NCI-H2107 treated with DMSO at 0.1 percent for 48 hours (cell line): Measurements from ENCODE around the gene TMEM204.

Source experiments
- DNase-seq: peaks from one replicate; lab custom pipeline; 2025; ENCODE audit not compliant: unreplicated experiment; lab: John Stamatoyannopoulos, UW

Gene TMEM204

GRCh38 chr16:1499756-1500464 is 33.6 kb upstream of the TMEM204 start:
- no peak for DNase-seq

- DNase-seq = no peak
Observed at GRCh38 chr16:1500465-1501150, 32.9 kb upstream of the TMEM204 start.

DNA sequence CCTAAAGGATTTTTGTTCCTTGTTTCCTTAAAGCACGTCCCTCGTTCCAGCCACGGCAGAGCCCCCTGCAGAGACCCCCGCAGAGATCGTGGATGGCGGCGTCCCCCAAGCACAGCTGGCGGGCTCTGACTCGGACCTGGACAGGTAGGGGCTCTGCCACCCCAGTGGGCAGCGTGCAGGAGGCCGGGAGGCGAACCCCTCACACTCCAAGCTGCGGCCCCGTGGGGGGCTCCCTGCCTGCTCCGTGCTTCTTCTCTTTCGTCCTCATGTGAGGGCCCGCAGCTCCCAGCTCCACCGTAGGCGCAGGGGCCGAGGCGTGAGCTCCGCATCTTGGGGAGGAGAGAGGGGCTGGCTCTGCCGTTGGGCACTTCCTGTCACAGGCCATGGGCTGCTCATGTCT is 31.8 kb upstream of the TMEM204 start:
- no peak for DNase-seq

DNA sequence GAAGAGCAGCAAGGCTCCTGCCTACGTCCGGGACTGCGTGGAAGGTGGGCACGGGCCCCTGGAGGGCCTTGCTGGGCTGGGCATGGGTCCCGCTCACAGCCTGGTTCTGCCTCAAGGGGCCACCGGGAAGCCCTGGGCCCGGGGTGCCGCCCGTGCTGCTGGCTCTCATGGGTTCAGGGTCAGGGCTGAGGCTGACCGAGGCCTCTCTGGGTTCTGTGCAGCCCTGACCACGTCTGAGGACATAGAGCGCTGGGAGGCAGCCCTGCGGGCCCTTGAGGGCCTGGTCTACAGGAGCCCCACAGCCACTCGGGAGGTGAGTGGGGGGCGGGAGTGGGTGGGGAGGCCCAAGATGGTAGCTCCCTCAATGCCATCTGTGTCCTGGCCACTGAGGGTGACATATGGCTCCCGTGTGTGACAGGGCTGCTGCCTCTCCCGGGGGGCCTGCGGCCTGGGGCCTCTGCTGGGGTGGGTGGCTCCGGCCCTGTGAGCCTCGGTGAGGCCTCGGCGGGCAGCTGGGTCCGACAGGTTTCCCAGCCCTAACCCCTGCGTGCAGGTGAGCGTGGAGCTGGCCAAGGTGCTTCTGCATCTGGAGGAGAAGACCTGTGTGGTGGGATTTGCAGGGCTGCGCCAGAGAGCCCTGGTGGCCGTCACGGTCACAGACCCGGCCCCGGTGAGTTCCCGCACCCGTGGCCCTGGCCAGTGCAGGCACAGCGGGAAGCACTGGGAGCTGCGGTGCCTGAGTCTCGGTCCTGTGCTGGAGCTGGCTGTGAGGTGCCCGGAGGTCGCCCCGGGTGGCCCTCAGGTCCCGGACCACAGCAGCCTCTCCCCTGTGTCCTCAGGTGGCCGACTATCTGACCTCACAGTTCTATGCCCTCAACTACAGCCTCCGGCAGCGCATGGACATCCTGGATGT is 31.1 kb upstream of the TMEM204 start:
- no peak for DNase-seq

DNA sequence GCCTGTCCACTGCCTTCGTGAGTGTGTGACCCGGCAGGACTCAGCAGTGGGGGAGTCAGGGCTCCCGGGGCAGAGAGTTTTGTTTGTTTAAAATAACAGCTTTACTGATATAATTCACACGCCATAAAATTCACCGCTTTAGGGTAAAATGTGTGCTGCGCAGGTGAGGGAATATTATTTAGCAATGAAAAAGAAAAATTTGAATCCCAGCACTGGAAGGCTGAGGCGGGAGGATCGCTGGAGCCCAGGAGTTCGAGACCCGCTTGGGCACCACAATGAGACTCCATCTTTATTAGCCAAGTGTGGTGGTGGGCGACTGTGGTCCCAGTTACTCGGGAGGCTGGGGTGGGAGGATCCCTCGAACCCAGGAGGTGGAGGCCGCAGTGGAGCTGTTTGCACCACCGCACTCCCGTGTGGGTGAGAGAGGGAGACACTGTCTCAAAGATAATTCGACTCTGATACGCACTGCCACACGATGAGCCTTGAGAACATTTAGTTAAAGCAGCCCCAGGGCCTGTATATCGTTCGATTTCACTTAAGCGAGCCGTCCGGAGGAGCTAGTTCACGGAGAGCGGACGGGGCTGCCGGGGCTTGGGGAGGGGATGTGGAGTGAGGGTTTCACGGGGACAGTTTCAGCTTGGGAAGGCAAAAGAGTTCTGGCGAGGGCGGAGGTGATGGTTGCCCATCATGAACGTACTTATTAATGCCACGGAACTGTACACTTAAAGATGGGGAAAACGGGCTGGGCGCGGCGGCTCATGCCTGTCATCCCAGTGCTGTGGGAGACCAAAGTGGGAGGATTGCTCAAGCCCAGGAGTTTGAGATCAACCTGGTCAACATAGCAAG is 30.1 kb upstream of the TMEM204 start:
- no peak for DNase-seq

DNA sequence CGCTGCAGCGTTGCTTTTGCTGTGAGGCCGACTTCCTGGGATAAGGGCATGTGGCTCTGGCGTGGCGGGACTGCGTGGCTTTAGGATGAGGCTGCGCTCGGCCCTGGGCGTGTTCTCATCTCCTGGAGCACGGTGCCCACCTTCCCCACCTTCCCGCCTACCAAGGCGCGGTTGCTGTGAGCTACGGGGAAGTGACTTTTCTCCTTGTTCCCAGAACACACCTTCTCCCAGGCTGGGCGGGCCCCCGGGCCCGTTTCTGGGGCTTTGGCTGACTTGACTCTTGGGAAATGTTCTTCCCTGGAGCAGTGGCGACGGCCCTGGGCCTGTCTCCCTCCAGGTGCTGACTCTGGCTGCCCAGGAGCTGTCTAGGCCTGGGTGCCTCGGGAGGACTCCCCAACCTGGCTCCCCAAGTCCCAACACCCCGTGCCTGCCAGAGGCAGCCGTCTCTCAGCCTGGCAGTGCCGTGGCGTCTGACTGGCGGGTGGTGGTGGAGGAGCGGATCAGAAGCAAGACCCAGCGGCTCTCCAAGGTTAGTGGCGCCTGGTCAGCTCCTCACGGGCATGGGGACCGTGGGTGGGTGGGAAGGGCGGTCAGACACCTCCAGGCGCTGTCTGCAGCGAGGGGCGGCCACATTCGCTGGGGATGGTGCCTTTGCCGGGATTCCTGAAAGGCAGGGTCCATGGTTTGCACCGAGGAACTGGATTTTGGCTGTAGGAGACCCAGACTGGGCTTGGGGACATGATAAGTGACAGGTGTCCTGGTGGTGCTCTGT is 28.2 kb upstream of the TMEM204 start:
- DNase-seq = no peak

- DNase-seq = no peak
Observed at GRCh38 chr16:1505912-1506311, 27.6 kb upstream of the TMEM204 start.

DNA sequence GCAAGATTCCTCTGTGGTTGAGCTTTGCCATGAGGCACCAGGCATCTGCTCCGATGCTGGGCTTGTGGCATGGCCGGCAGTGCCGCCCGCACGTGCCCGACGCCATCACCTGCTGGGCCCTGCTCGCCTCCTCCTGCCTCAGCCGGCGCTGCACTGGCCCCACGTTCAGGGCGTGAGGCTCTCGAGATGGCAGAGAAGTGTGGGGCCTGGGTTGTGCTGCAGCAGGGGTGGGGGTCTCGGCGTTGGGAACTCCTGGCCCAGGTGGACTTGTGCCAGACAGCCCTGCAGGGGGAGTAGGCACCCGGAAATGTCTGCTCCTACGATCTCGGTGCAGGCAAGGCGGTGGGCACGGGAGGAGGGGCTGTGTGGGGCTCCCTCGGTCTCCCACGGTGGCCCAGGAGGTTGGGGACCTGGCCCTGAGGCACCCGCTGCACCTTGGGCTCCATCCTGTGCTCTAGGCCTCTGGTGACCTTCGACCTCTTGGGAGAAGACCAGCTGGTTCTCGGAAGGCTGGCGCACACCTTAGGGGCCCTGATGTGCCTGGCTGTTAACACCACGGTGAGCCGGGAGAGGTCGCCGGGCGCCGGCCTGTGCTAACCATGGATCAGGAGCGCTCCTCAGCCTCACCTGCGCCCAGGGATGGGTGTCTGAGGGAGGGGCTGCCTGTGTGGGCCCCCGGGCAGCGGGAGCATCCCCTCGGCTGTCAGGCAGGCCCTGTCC is 26.8 kb upstream of the TMEM204 start:
- DNase-seq = no peak

DNA sequence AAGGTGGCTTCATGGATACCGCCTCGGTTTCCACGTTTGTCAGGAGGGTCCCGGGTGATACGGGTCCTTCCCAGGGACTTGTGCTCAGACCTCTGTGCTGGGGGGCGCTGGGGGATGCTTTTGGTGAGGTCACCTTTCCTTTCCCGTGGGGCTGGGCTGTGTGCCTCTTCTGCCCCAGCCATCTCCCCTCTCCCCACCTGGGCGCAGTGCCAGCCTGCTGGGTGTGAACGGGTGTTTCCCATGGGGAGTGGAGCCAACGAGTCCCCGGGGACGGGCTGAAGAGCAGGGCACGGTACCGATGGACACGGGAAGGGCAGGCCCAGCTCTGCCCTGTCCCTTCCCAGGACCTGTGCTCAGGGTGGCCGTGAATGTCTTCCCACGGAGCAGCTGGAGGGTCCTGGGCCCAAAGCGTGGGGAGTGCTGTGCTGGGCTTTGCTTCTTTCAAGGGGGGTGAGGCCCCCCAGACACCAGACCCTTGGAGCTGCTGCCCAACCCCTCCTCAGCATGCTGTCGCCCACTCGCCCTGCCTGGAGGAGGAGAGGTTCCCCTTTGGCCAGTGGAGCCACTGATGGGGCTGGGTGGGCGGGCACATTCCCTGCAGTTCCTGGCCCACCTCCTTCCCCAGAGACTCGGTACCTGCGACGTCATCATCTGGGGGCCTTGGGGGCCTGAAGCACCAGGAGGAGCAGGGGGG is 24.8 kb upstream of the TMEM204 start:
- no peak for DNase-seq

DNA sequence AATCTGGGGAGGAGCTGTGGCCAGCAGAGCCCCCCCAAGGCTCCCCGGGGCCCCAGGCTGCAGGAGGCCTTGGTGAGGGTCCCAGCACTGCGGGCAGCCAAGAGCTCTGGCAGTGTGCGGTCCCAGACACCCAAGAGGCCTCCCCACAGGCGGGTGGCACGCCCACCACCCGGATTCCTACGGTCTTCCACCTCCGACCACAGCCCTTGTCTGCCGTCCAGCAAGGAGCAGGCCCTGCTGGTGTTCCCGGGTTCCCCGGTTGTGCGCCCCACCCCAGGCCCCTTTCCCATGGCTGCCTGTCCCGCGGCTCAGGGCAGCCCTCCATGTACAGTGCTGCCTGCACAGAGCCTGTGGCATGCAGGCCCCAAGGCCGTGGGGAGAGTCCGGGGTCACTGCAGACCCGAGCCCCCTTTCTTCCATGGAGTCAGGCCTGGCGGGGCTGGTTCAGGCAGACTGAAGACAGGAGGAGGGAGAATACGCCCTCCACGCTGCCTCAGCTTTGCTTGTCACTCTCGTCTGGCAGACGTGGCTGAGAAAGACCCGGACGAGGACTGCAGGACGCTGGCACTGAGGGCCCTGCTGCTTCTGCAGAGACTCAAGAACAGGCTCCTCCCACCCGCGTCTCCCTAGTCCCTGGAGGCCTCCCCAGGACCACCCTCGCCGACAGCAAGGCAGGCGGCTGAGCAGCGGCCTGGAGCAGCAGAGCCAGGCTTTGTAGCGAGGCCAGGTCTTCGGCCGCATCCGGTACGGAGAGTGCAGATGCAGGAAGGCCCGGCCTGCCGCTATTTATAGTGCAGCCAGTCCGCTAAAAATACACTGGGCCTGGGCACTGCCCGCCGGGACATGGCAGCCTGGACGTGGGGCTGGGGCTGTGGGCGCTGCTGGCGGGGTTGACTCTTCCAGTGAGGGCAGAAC is 23.9 kb upstream of the TMEM204 start:
- no peak for DNase-seq

DNA sequence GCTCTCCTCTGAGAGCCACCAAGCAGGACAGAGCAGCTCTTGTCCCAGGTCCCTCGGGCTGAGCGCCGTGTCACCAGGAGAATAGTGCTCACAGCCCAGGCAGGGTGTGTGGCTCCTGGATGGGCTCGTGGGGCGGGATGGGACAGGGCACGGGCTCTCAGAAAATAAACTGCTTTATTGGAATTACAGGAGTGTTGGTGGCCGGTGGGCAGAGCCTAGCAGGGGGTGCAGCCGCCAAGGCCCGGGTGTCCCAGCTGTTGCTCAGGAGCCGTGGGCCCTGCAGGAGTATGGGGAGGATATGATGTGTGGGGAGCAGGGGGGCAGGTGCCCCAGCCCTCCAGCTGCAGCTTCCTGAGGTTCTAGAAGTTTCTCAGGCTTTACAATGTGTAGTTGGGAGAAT is 23.2 kb upstream of the TMEM204 start:
- no peak for DNase-seq

DNA sequence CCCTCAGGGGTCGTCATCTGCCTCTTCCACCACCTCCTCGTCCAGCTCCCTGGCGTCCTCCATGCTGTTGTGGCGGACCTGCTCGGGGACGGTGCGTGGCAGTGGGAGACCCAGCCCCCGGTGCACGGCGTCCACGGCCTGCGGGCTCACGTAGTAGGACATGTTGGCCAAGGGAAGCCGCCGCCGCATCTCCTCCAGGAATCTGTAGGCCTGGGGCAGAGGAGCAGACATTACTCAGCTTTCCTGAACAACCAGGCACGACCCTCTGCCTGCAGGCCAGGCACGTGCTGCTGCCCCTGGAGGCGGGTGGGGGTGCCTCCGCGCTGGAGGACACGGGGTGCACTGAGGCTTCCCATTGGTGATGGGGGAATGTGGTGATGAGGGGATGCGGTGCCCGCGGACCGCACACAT is 22.5 kb upstream of the TMEM204 start:
- no peak for DNase-seq

GRCh38 chr16:1511662-1512569 is 21.6 kb upstream of the TMEM204 start:
- DNase-seq = no peak

- DNase-seq = no peak
Observed at GRCh38 chr16:1512774-1513173, 20.7 kb upstream of the TMEM204 start.

DNA sequence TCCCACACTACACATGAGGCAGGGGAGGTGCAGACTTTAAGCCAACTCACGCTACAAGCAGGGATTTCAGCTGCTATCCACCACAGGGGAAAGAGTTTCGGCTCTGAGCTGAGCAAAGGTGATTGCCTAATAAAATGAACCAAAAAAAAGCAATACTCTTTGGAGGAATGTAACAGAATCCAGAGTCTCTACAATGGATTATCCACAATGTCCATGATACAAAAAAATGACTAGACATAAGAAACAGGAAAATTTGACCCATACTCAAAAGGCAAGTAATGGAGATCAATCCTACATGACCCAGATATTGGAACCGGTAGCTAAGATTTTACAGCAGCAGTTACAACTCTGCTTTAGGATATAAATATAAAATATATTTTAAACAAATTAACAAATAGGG is 19.0 kb upstream of the TMEM204 start:
- DNase-seq = no peak

DNA sequence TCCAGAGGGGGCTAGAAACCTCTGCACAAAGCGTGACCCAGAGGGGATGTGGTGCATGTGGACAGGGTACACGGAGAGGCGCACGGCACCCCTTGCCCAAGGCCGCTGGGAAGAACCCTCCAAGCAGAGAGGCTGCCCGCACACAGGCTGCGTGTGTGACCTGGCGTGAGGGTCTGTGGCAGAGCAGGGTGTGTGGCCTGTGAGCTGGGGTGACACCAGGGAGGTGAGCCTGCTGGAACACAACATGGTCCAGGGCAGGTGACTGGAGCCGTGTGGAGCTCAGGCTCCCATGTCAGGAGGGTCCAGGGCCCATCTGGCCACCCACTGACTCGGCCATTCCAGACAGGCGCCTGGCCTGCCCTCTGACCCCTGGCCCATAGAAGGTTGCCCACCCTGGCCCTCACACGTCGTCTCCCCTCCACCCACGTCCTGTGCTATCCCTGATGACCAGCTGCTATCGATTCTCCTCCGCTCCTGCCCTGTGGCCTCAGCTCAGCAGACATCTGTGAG is 14.8 kb upstream of the TMEM204 start:
- DNase-seq = no peak

DNA sequence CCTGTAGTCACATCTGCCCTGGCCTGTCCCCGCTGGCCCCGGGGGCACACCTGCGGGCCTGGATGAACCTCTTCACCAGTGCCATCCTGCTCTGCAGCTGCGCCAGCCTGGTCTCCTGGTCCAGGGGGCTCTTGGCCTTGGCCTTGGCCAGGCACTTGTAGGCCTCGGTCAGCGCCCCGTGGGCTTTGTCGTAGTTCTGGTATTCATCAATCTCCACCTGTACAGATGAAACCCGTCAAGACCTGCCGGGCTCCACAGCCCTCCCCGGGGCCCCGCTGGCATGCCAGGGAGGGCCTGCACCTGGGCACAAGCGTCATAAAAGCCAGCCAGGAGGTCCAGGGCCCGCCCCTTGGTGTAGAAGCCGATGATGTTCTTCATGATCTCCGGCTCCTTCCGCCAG is 13.6 kb upstream of the TMEM204 start:
- no peak for DNase-seq
